K562 (cell line): Measurements from ENCODE around the gene SLC38A11.

Experiments used
- ETV5 ChIP-seq: sonication (generic); formaldehyde crosslinking; IDR thresholded peaks from 2 replicates; pipeline ENCODE4 v1.4.0; 2020; ENCODE audit warnings: low read depth, mild to moderate bottlenecking, missing genetic modification reagents
- GTF2E2 ChIP-seq: fragments of 200-800 bp; sonication (Bioruptor generic); IDR thresholded peaks from 2 replicates; pipeline ENCODE4 v1.6.1; 2016; ENCODE audit warnings: missing genetic modification characterization, missing compliant biosample characterization
- POLR2A ChIP-seq: fragments of 450-650 bp; conservative IDR thresholded peaks from 2 replicates; pipeline ENCODE4 v1.6.1; 2016
- RNF2 ChIP-seq: sonication (generic); IDR thresholded peaks from 2 replicates; pipeline ENCODE4 v1.6.1; 2016
- SIRT6 ChIP-seq: IDR thresholded peaks from one replicate; pipeline ENCODE4 v1.6.1; 2012; ENCODE audit warnings: low read depth, mild to moderate bottlenecking, control low read depth, inconsistent platforms, low read length, moderate library complexity
- TF ChIP-seq, protein P1 (sequence below), 3 experiments: IDR thresholded peaks in 2 of 3; conservative IDR thresholded peaks in 1 of 3; 2 replicates each; pipeline ENCODE4 v1.5.1; 2011 to 2012; ENCODE audit warnings: low read length in 3 of 3, mild to moderate bottlenecking in 3 of 3, control low read depth in 2 of 3, improper control_type of control experiment in 1 of 3, inconsistent platforms in 1 of 3, low read depth in 1 of 3, mixed read lengths in 1 of 3, moderate library complexity in 1 of 3; ENCODE audit not compliant: insufficient read depth in 2 of 3

DNA sequence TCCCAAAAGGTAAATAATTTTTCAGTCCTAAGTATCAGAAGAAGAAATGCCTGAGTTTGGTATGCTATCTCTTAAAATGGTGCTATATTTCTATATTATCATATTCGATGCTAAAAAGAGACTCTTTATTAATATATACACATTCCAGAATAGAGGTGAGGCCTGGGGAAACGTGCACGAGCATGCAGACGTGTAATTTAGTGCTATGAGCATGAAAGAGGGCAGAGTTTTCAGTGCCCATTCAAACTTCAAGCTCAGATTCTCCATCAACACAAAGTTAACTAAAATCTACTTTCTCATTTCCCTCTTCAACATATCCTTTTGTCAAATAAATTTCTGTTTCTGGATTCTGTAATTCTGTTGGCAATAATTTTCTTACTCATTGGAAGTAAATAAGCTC, 108.0 kb downstream of the SLC38A11 start:
- no peak for TF ChIP-seq ETV5
- no peak for TF ChIP-seq POLR2A
- no peak for TF ChIP-seq GTF2E2
- TF ChIP-seq SIRT6 = no peak
- TF ChIP-seq RNF2 = no peak
- TF ChIP-seq, protein P1, sequence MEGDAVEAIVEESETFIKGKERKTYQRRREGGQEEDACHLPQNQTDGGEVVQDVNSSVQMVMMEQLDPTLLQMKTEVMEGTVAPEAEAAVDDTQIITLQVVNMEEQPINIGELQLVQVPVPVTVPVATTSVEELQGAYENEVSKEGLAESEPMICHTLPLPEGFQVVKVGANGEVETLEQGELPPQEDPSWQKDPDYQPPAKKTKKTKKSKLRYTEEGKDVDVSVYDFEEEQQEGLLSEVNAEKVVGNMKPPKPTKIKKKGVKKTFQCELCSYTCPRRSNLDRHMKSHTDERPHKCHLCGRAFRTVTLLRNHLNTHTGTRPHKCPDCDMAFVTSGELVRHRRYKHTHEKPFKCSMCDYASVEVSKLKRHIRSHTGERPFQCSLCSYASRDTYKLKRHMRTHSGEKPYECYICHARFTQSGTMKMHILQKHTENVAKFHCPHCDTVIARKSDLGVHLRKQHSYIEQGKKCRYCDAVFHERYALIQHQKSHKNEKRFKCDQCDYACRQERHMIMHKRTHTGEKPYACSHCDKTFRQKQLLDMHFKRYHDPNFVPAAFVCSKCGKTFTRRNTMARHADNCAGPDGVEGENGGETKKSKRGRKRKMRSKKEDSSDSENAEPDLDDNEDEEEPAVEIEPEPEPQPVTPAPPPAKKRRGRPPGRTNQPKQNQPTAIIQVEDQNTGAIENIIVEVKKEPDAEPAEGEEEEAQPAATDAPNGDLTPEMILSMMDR (IDR thresholded peaks at IDR 0.05 in 2 of 3, conservative IDR thresholded peaks at IDR 0.05 in 1 of 3; ENCODE audit: insufficient read depth in 2 of 3, low read depth in 1 of 3, low read length in 3 of 3) = no peak
